Measurements from ENCODE around the gene SAMD8. TPM values are rescaled to one million over a fixed set of nuclear protein-coding genes. Genes with fewer than 3 reads are reported as not detected.
"Not testable (repeated sequence)": the region's sequence is repeated elsewhere in the genome, so short reads cannot be mapped to it uniquely, and the experiment has no call there.

SAMD8 gene
- total and polyA plus RNA-seq, 2 donors (not counting 3 experiments of a cell fraction or from before 2014, with no cell fraction given), result 19.6 to 22.8 TPM

- DNase-seq (ENCODE audit: low read depth, low spot score), result peak; percentile 21
- no peaks in the 10 kb centered on the region for H4K20me1 ChIP-seq (replicated peaks; ENCODE audit: control insufficient read depth, extremely low read depth, insufficient read depth, low read length)
- TF ChIP-seq POLR2A (IDR thresholded peaks at IDR 0.05; ENCODE audit: low read depth, low read length), result no peak
- TF ChIP-seq GATA2 (IDR thresholded peaks at IDR 0.05; ENCODE audit: insufficient read depth, insufficient read length, low read depth, low read length), result no peak
- no peak for TF ChIP-seq FOS (IDR thresholded peaks at IDR 0.05; ENCODE audit: borderline replicate concordance, insufficient read depth, low read length)
- no peak for TF ChIP-seq MYC (IDR thresholded peaks at IDR 0.05; ENCODE audit: low read depth, low read length)
- TF ChIP-seq EZH2 (IDR thresholded peaks at IDR 0.05; ENCODE audit: borderline replicate concordance, low read depth, low read length, severe bottlenecking), result no peak
- TF ChIP-seq CTCF (IDR thresholded peaks at IDR 0.05; ENCODE audit: extremely low read depth in 1 of 2, insufficient read depth in 1 of 2, low read depth in 1 of 2, low read length in 2 of 2), result no peak
- no peak for TF ChIP-seq JUN (IDR thresholded peaks at IDR 0.05; ENCODE audit: borderline replicate concordance, insufficient read depth, insufficient read length, low read depth)
- TF ChIP-seq, protein P1, sequence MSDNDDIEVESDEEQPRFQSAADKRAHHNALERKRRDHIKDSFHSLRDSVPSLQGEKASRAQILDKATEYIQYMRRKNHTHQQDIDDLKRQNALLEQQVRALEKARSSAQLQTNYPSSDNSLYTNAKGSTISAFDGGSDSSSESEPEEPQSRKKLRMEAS (IDR thresholded peaks at IDR 0.05; ENCODE audit: insufficient read depth, insufficient read length), result no peak
- TF ChIP-seq POLR2AphosphoS5 (IDR thresholded peaks at IDR 0.05; ENCODE audit: insufficient read depth, low read depth, low read length), result no peak
- no peak overlapping the region for H2AFZ ChIP-seq (ENCODE audit: low read depth, low read length)
- dilution Hi-C loops (cut with MboI; ENCODE audit: extremely low pct_ligation_motif_present, low sequenced_read_pairs), result no loop called here
- ChIA-PET POLR2A (no interaction called here), CTCF (interaction anchor here (0.7 to 1.7 kb wide), 2 partner anchors 116 to 794 kb away, joined by 4 to 7 read pairs; no protein-coding TSS in a partner anchor)
- no peaks in the 10 kb centered on the region for H3K27me3 ChIP-seq (ENCODE audit: control insufficient read depth in 2 of 2, insufficient read depth in 2 of 2, low read length in 2 of 2)
- intact Hi-C loops (cut with micrococcal nuclease), result loop anchor here (10.0 kb wide), 1 partner anchor 960 kb away; the partner anchor contains the start of genes ADK and AP3M1
- H3K27ac ChIP-seq (ENCODE audit: insufficient read depth, low read depth, low read length), result no peak overlapping the region
- no peaks in the 10 kb centered on the region for H3K36me3 ChIP-seq (ENCODE audit: control insufficient read depth in 2 of 2, extremely low read depth in 1 of 2, insufficient read depth in 2 of 2, low read length in 2 of 2)
- FAIRE-seq, result no peak
- BruUV-seq (replicated peaks), result no TSS peak
- H3K79me2 ChIP-seq (ENCODE audit: control insufficient read depth, insufficient read depth, low read length), result peaks cover 69% of the 10 kb centered on the region
- H3K4me1 ChIP-seq (ENCODE audit: control insufficient read depth, extremely low read depth, insufficient read depth, low read length), result peaks cover 15% of the 10 kb centered on the region
- no peaks in the 10 kb centered on the region for H3K9me3 ChIP-seq (replicated peaks; ENCODE audit: control insufficient read depth, insufficient read depth, low read length)
- no peaks in the 10 kb centered on the region for H3K9me1 ChIP-seq (replicated peaks; ENCODE audit: control insufficient read depth, extremely low read depth, insufficient read depth, low read length)
- no peak overlapping the region for H3K9ac ChIP-seq (replicated peaks; ENCODE audit: extremely low read depth, insufficient read depth, low read length)
- no peak overlapping the region for H3K4me3 ChIP-seq (replicated peaks in 1 of 3; ENCODE audit: insufficient read depth in 1 of 3, low read depth in 1 of 3, low read length in 3 of 3)
- no peak overlapping the region for H3K4me2 ChIP-seq (ENCODE audit: insufficient read depth, low read length)
Measured at GRCh38 chr10:75115137-75115536, 3.7 kb downstream of the SAMD8 start.

DNA sequence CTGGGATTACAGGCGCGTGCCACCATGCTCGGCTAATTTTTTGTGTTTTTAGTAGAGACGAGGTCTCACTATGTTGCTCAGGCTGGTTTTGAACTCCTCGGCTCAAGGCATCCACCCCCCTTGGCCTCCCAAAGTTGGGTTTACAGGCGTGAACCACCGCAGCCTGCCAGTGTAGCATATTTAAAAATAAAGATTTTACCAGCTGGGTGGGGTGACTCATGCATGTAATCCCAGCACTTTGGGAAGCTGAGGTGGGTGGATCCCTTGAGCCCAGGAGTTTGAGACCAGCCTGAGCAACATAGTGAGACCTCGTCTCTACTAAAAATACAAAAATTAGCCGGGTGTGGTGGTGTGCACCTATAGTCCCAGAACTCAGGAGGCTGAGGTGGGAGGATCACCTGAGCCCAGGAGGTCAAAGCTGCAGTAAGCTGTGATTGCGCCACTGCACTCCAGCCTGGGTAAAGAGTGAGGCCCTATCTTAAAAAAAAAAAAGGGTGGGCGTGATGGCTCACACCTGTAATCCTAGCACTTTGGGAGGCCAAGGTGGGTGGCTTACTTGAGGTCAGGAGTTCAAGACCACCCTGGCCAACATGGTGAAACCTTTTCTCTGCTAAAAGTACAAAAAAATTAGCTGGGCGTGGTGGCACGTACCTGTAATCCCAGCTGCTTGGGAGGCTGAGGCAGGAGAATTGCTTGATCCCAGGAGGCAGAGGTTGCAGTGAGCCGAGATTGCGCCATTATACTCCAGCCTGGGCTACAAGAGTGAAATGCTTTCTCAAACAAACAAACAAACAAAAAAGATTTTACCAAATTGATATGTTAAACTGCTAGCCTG lies 5.7 kb downstream of the SAMD8 start:
- not testable (repeated sequence) for FAIRE-seq; H4K20me1 ChIP-seq (replicated peaks; ENCODE audit: control insufficient read depth, extremely low read depth, insufficient read depth, low read length)

More for the DNA sequence above, 5.7 kb downstream of the SAMD8 start:
- CTCF ChIA-PET, result interaction anchor here (1.5 kb wide), 1 partner anchor 11 kb away, joined by 4 read pairs; no protein-coding TSS in a partner anchor
- POLR2A ChIA-PET; H2AFZ ChIP-seq (ENCODE audit: low read depth, low read length); H3K9me3 ChIP-seq (replicated peaks; ENCODE audit: control insufficient read depth, insufficient read depth, low read length); dilution Hi-C loops (cut with MboI; ENCODE audit: extremely low pct_ligation_motif_present, low sequenced_read_pairs); H3K27ac ChIP-seq (ENCODE audit: insufficient read depth, low read depth, low read length); H3K27me3 ChIP-seq (ENCODE audit: control insufficient read depth in 2 of 2, insufficient read depth in 2 of 2, low read length in 2 of 2); H3K9me1 ChIP-seq (replicated peaks; ENCODE audit: control insufficient read depth, extremely low read depth, insufficient read depth, low read length); DNase-seq (ENCODE audit: low read depth, low spot score); H3K4me2 ChIP-seq (ENCODE audit: insufficient read depth, low read length); H3K36me3 ChIP-seq (ENCODE audit: control insufficient read depth in 2 of 2, extremely low read depth in 1 of 2, insufficient read depth in 2 of 2, low read length in 2 of 2); H3K9ac ChIP-seq (replicated peaks; ENCODE audit: extremely low read depth, insufficient read depth, low read length); BruUV-seq (replicated peaks); H3K4me3 ChIP-seq (replicated peaks in 1 of 3; ENCODE audit: insufficient read depth in 1 of 3, low read depth in 1 of 3, low read length in 3 of 3): not testable (repeated sequence)
- Histone ChIP-seq H3K4me1 (ENCODE audit: control insufficient read depth, extremely low read depth, insufficient read depth, low read length) (peaks cover 13% of the 10 kb centered on the region), H3K79me2 (ENCODE audit: control insufficient read depth, insufficient read depth, low read length) (peaks cover 72% of the 10 kb centered on the region)
- intact Hi-C loops (cut with micrococcal nuclease), result loop anchor here (10.0 kb wide), 1 partner anchor 962 kb away; the partner anchor contains the start of genes ADK and AP3M1
